H1 (cell line): ENCODE measurements around the gene RGL3. TPM values are rescaled to one million over a fixed set of nuclear protein-coding genes. Genes with fewer than 3 reads are reported as not detected.

Source experiments
- CTCF ChIA-PET: fragments of 300-600 bp; sonication (Branson Sonifier 250); formaldehyde crosslinking; loops from one replicate; lab custom pipeline; 2021; ENCODE audit not compliant: partially characterized antibody; lab: Charles Lee
- POLR2A ChIA-PET: fragments of 300-600 bp; sonication (Branson Sonifier 250); formaldehyde crosslinking; loops from one replicate; lab custom pipeline; 2021; ENCODE audit warnings: inconsistent platforms; ENCODE audit not compliant: partially characterized antibody; lab: Charles Lee
- DNase-seq, 2 experiments: peaks; one replicate each; pipeline versions ENCODE4 v3.0.0 to v3.0.0-alpha.2; 2010 to 2022; ENCODE audit warnings: low spot score in 2 of 2, low read depth in 1 of 2, mixed read lengths in 1 of 2
- FAIRE-seq: peaks from 2 replicates; lab custom pipeline; 2011; peaks lifted over from hg19 to GRCh38; lab: Jason Lieb, UNC
- H2AFZ ChIP-seq: 2 replicates; pipeline ENCODE4 v1.8.1; 2012; ENCODE audit warnings: low read length, inconsistent platforms
- H2AK5ac ChIP-seq: 2 replicates; pipeline ENCODE4 v1.6.1; 2013; ENCODE audit warnings: low read depth, low read length
- H2BK120ac ChIP-seq: replicated peaks from 2 replicates; pipeline ENCODE3; 2013; ENCODE audit warnings: low read depth, low read length, inconsistent platforms
- H2BK12ac ChIP-seq: 2 replicates; pipeline ENCODE4 v1.6.1; 2013; ENCODE audit warnings: low read depth, low read length
- H2BK15ac ChIP-seq: 2 replicates; pipeline ENCODE4 v1.6.1; 2013; ENCODE audit warnings: low read length
- H2BK20ac ChIP-seq: 2 replicates; pipeline ENCODE4 v1.6.1; 2013; ENCODE audit warnings: low read length
- H2BK5ac ChIP-seq: 2 replicates; pipeline ENCODE4 v1.6.1; 2013; ENCODE audit warnings: low read depth, low read length
- H3K14ac ChIP-seq: 2 replicates; pipeline ENCODE4 v1.6.1; 2013; ENCODE audit warnings: inconsistent platforms; ENCODE audit not compliant: insufficient read length
- H3K18ac ChIP-seq: 2 replicates; pipeline ENCODE4 v1.6.1; 2013; ENCODE audit warnings: low read length; ENCODE audit errors: extremely low read depth
- H3K23ac ChIP-seq: 2 replicates; pipeline ENCODE4 v1.6.1; 2013; ENCODE audit warnings: inconsistent platforms; ENCODE audit not compliant: insufficient read length
- H3K23me2 ChIP-seq: 2 replicates; pipeline ENCODE4 v1.6.1; 2013; ENCODE audit warnings: low read depth, low read length
- H3K27ac ChIP-seq: 2 replicates; pipeline ENCODE4 v1.6.1; 2011; ENCODE audit warnings: low read depth, low read length, inconsistent platforms
- H3K27me3 ChIP-seq, 4 experiments: replicated peaks in 1 of 4; 1 replicate in 1 of 4; 2 replicates in 3 of 4; pipeline versions ENCODE4 v1.6.1 to v1.8.1; 2011 to 2013; ENCODE audit warnings: low read length in 3 of 4, mild to moderate bottlenecking in 3 of 4, inconsistent platforms in 2 of 4, mixed read lengths in 2 of 4, moderate library complexity in 1 of 4; ENCODE audit not compliant: control insufficient read depth in 3 of 4, insufficient read depth in 3 of 4; ENCODE audit errors: extremely low read depth in 1 of 4
- H3K36me3 ChIP-seq, 4 experiments: 2 replicates each; pipeline versions ENCODE4 v1.6.1 to v1.8.1; 2011 to 2013; ENCODE audit warnings: mild to moderate bottlenecking in 4 of 4, low read length in 3 of 4, moderate library complexity in 2 of 4, control low read depth in 1 of 4, inconsistent platforms in 1 of 4; ENCODE audit not compliant: insufficient read depth in 4 of 4, control insufficient read depth in 2 of 4
- H3K4ac ChIP-seq: replicated peaks from 2 replicates; pipeline ENCODE3; 2013; ENCODE audit warnings: low read length, low read depth, mixed read lengths, inconsistent platforms; ENCODE audit not compliant: insufficient read length
- H3K4me1 ChIP-seq, 4 experiments: replicated peaks in 1 of 4; 1 replicate in 1 of 4; 2 replicates in 3 of 4; pipeline versions ENCODE4 v1.6.1 to v1.8.1; 2011 to 2013; ENCODE audit warnings: low read length in 3 of 4, inconsistent platforms in 2 of 4, mixed read lengths in 1 of 4; ENCODE audit not compliant: insufficient read depth in 4 of 4, control insufficient read depth in 3 of 4
- H3K4me2 ChIP-seq, 2 experiments: 2 replicates each; pipeline versions ENCODE4 v1.6.1 to v1.8.1; 2011 to 2013; ENCODE audit warnings: low read depth in 2 of 2, low read length in 2 of 2, control low read depth in 1 of 2, inconsistent platforms in 1 of 2, mild to moderate bottlenecking in 1 of 2; ENCODE audit not compliant: insufficient read depth in 1 of 2
- H3K4me3 ChIP-seq, 4 experiments: fragments of 200-600, 300-600 bp in 1 of 4; sonication (generic), shearing (Covaris generic), sonication (Bioruptor Twin) in 1 of 4; 2 replicates each; pipeline versions ENCODE4 v1.5.1 to v1.8.1; 2011 to 2016; ENCODE audit warnings: low read length in 4 of 4, low read depth in 3 of 4, control low read depth in 2 of 4, inconsistent platforms in 2 of 4, mild to moderate bottlenecking in 2 of 4, mixed read lengths in 1 of 4, moderate library complexity in 1 of 4; ENCODE audit not compliant: insufficient read depth in 2 of 4; ENCODE audit errors: extremely low read depth in 1 of 4
- H3K56ac ChIP-seq: replicated peaks from 2 replicates; pipeline ENCODE3; 2013; ENCODE audit warnings: low read depth, mild to moderate bottlenecking, mixed read lengths, low read length, inconsistent platforms; ENCODE audit not compliant: insufficient read length
- H3K79me1 ChIP-seq: 2 replicates; pipeline ENCODE4 v1.6.1; 2013; ENCODE audit warnings: low read depth, low read length, control low read depth
- H3K79me2 ChIP-seq, 2 experiments: 2 replicates each; pipeline versions ENCODE4 v1.6.1 to v1.8.1; 2012 to 2013; ENCODE audit warnings: low read length in 2 of 2, mild to moderate bottlenecking in 2 of 2, inconsistent platforms in 1 of 2; ENCODE audit not compliant: insufficient read depth in 2 of 2, control insufficient read depth in 1 of 2
- H3K9ac ChIP-seq, 4 experiments: replicated peaks in 1 of 4; 1 replicate in 1 of 4; 2 replicates in 3 of 4; pipeline versions ENCODE4 v1.6.1 to v1.8.1; 2011 to 2013; ENCODE audit warnings: low read depth in 3 of 4, low read length in 3 of 4, control low read depth in 2 of 4, mild to moderate bottlenecking in 2 of 4, moderate library complexity in 2 of 4, inconsistent platforms in 1 of 4; ENCODE audit errors: extremely low read depth in 1 of 4
- H3K9me3 ChIP-seq, 2 experiments: 2 replicates each; pipeline versions ENCODE4 v1.6.1 to v1.8.1; 2012 to 2013; ENCODE audit warnings: mild to moderate bottlenecking in 2 of 2, moderate library complexity in 2 of 2, control low read depth in 1 of 2, inconsistent platforms in 1 of 2, low read depth in 1 of 2, low read length in 1 of 2, mixed read lengths in 1 of 2; ENCODE audit not compliant: insufficient read depth in 2 of 2
- H4K20me1 ChIP-seq, 2 experiments: replicated peaks in 1 of 2; 2 replicates each; pipeline versions ENCODE3 to v1.8.1; 2011 to 2013; ENCODE audit warnings: inconsistent platforms in 2 of 2, low read length in 2 of 2, mild to moderate bottlenecking in 1 of 2; ENCODE audit not compliant: insufficient read depth in 2 of 2, control insufficient read depth in 1 of 2
- H4K5ac ChIP-seq: 2 replicates; pipeline ENCODE4 v1.6.1; 2013; ENCODE audit warnings: low read length, low read depth, mixed read lengths, inconsistent platforms; ENCODE audit not compliant: insufficient read length
- H4K8ac ChIP-seq: 2 replicates; pipeline ENCODE4 v1.8.0; 2013; ENCODE audit warnings: mild to moderate bottlenecking, moderate library complexity, low read length, inconsistent platforms; ENCODE audit not compliant: insufficient read depth; ENCODE audit errors: extremely low read depth
- H4K91ac ChIP-seq: replicated peaks from 2 replicates; pipeline ENCODE3; 2013; ENCODE audit warnings: low read length, mixed read lengths, inconsistent platforms; ENCODE audit not compliant: insufficient read length
- BCL11A ChIP-seq, 2 experiments: IDR thresholded peaks; one replicate each; pipeline ENCODE4 v1.6.1; 2011; ENCODE audit warnings: low read depth in 2 of 2, low read length in 2 of 2, mild to moderate bottlenecking in 2 of 2
- BRCA1 ChIP-seq: IDR thresholded peaks from 2 replicates; pipeline ENCODE4 v1.6.1; 2012; ENCODE audit warnings: low read depth, low read length, improper control_type of control experiment
- FOSL1 ChIP-seq: IDR thresholded peaks from 2 replicates; pipeline ENCODE4 v1.6.1; 2011; ENCODE audit warnings: mild to moderate bottlenecking, low read depth, low read length, moderate library complexity; ENCODE audit not compliant: insufficient read depth
- KDM5A ChIP-seq: fragments of 200-600 bp; IDR thresholded peaks from 2 replicates; pipeline ENCODE4 v1.7.1; 2012; ENCODE audit warnings: mild to moderate bottlenecking, low read length, inconsistent platforms, mixed read lengths
- MAFK ChIP-seq: IDR thresholded peaks from 2 replicates; pipeline ENCODE4 v1.6.1; 2012; ENCODE audit warnings: low read depth, mild to moderate bottlenecking, improper control_type of control experiment, low read length
- NRF1 ChIP-seq: IDR thresholded peaks from 2 replicates; pipeline ENCODE4 v1.6.1; 2011; ENCODE audit warnings: mild to moderate bottlenecking, low read depth, low read length, improper control_type of control experiment
- WGBS, 2 experiments: shearing (Covaris generic) in 1 of 2; methylation state at CpG; one replicate each; pipeline versions ENCODE4 v1.1.6 to v1.1.7; 2013 to 2015; ENCODE audit warnings: low lambda C conversion rate in 2 of 2, mixed read lengths in 2 of 2, inconsistent platforms in 1 of 2, low coverage in 1 of 2, missing lambda C conversion rate in 1 of 2; ENCODE audit not compliant: insufficient replicate concordance in 2 of 2, insufficient coverage in 1 of 2, insufficient read length in 1 of 2; ENCODE audit errors: extremely low coverage in 1 of 2, missing lambda C conversion rate in 1 of 2; 5-methylcytosine and 5-hydroxymethylcytosine counted together
- polyA plus RNA-seq, 7 experiments: library from polyadenylated mRNA; depleted of rRNA in 3 of 7; stranded (reverse) in 5 of 7; unstranded in 2 of 7; fragments of >200 nt in 5 of 7; fragments of 200-250 nt in 2 of 7; gene quantifications; 1 replicate in 5 of 7; 2 replicates in 1 of 7; 4 replicates in 1 of 7; pipeline versions ENCODE4 v1.2.1 to v1.2.3, GENCODE V29; 2011 to 2013; ENCODE audit warnings: missing spikeins in 2 of 7, mixed read lengths in 2 of 7
- total RNA-seq: library from RNA; stranded (reverse); fragmentation: NEBNext Ultra II Directional; extraction: Animal tissue kit (Norgen Biotek cat#: 25700); gene quantifications from 2 replicates; pipeline ENCODE4 v1.2.1, GENCODE V29; 2021

RGL3 gene
- total and polyA plus RNA-seq, 2 of the 8 experiments (the other 6 are each of a cell fraction or from before 2014, with no cell fraction given) = 36.9 to 40.9 TPM

DNA sequence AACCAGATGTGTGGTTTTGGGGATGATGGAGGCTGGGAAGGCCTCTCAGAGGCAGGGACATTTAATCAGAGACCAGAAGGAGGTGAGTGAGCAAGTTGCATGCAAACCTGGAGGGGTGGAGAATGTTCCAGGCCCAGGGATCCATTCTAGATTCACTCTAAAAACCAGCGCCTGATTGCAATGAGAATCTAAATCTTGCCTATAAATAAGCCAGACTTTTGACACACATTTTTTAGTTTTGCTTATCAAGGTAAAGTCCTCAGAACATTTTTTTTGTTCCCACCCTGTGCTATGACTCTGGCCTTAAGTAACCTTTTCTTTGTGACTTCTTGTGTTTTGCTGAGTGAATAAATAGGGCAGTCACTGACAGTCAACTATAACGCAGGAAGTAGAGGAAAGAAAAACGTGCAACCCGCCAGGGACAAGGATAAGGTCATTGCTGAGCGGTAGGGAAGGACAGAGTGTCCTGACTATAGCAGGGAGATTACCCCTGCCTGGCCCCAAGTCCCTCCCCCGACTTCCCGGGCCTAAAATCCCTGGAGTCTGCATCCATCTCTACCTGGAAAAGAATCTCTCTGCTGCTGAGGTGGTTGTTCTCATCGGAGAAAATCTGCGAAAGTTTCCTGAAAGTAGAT is 14.4 kb downstream of the RGL3 start:
- Histone ChIP-seq H3K27ac (no peak overlapping the region), H3K18ac (no peak overlapping the region), H3K79me2 (no peaks in the 10 kb centered on the region), H3K36me3 (peaks cover 0 to 22% (median 10%) of the 10 kb centered on the region in 4 experiments; a peak in 5 of 8 replicates), H3K23ac (no peak overlapping the region), H4K5ac (no peak overlapping the region), H3K4me1 (peaks cover 0 to 6% (median under 1%) of the 10 kb centered on the region in 4 experiments; a peak in 4 of 7 replicates), H3K23me2 (peaks cover 1% of the 10 kb centered on the region; the same call in 1 of the 2 replicates), H2BK5ac (no peak overlapping the region), H3K27me3 (no peaks in the 10 kb centered on the region), H4K20me1 (no peaks in the 10 kb centered on the region), H4K91ac (no peak overlapping the region), H3K56ac (no peak overlapping the region), H3K14ac (no peak overlapping the region), H2AK5ac (no peak overlapping the region), H2BK120ac (no peak overlapping the region), H2BK12ac (no peak overlapping the region), H3K4me3 (no peak overlapping the region), H3K9ac (no peak overlapping the region), H2BK20ac (no peak overlapping the region), H3K4me2 (no peak overlapping the region), H2AFZ (no peak overlapping the region), H3K4ac (no peak overlapping the region), H2BK15ac (no peak overlapping the region), H3K79me1 (no peaks in the 10 kb centered on the region), H4K8ac (no peak overlapping the region), H3K9me3 (no peaks in the 10 kb centered on the region)
- no peak for TF ChIP-seq FOSL1
- no peak for TF ChIP-seq BCL11A (IDR thresholded peaks at IDR 0.05; ENCODE audit: low read depth in 2 of 2, low read length in 2 of 2)
- TF ChIP-seq BRCA1 = no peak
- no peak for TF ChIP-seq KDM5A
- TF ChIP-seq MAFK = no peak
- TF ChIP-seq NRF1 = no peak
- FAIRE-seq (no peak), DNase-seq (no peak)
- WGBS, 2 experiments = 78% methylated on average over 9 of the region's 9 CpGs; no CpG with 5 or more reads in 1 of the 2 experiments
- ChIA-PET CTCF (interaction anchor here (2.1 to 4.4 kb wide), 4 partner anchors 11 to 24 kb away, joined by 11 to 69 read pairs (median 18); partner anchors contain the start of genes EPOR and RGL3), POLR2A (interaction anchor here (0.6 to 3.9 kb wide), 5 partner anchors 10 to 103 kb away, joined by 3 to 22 read pairs (median 9); partner anchors contain the start of gene RGL3)
